Measurements from ENCODE around the gene CRYBG1. TPM values are rescaled to one million over a fixed set of nuclear protein-coding genes. Genes with fewer than 3 reads are reported as not detected.
"Not testable (repeated sequence)": the region's sequence is repeated elsewhere in the genome, so short reads cannot be mapped to it uniquely, and the experiment has no call there.

Gene CRYBG1
- total and polyA plus RNA-seq, 8 donors = 2.3 to 9.2 (median 4.3) TPM

DNA sequence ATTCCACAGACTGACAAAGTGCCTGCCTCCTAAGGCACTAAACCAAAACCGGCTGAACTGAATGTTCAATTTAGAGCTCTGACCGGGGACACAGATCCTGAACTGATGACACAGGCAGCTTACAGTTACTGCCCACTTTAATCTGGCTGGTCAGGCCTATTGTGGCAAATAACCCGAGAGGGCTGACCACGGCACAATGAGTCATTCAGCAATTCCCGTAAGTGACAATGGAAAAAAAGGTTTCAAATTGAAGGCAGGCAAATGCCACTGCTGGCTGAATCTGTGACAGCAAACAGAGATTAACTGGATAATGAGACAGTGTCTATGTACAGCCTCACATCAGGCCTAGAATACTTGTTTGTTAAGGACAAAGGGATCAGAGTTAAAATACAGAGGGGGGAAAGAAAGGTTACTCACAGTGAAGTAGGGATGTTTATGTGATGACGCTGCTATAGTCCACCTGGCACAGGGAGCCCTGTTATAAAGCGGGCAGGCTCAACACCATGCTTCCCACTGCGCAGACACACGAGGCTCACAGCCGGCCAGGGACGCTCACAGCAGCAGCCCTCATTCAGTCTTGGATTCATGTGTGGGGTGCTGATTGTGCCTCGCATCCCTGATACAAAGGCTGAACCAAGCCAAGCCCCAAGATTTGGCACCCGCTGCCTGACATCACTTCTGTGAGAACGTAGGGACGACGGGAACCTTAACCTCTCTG is 214.4 kb downstream of the CRYBG1 start:
- DNase-seq = no peak
- no peak for FAIRE-seq
- intact Hi-C loops (cut with DNase I) = no loop called here
- no peaks in the 10 kb centered on the region for H3K27me3 ChIP-seq
- no peak overlapping the region for H3K27ac ChIP-seq
- no peaks in the 10 kb centered on the region for H3K9me3 ChIP-seq
- peak in 3 of 4 donors; percentile 37 to 84 (median 39) for ATAC-seq
- TF ChIP-seq, protein P1, sequence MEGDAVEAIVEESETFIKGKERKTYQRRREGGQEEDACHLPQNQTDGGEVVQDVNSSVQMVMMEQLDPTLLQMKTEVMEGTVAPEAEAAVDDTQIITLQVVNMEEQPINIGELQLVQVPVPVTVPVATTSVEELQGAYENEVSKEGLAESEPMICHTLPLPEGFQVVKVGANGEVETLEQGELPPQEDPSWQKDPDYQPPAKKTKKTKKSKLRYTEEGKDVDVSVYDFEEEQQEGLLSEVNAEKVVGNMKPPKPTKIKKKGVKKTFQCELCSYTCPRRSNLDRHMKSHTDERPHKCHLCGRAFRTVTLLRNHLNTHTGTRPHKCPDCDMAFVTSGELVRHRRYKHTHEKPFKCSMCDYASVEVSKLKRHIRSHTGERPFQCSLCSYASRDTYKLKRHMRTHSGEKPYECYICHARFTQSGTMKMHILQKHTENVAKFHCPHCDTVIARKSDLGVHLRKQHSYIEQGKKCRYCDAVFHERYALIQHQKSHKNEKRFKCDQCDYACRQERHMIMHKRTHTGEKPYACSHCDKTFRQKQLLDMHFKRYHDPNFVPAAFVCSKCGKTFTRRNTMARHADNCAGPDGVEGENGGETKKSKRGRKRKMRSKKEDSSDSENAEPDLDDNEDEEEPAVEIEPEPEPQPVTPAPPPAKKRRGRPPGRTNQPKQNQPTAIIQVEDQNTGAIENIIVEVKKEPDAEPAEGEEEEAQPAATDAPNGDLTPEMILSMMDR (IDR thresholded peaks at IDR 0.05) = no peak
- H3K4me1 ChIP-seq = no peaks in the 10 kb centered on the region
- WGBS, 2 donors = 88 to 93% methylated on average over 16 of the region's 16 CpGs
- H3K36me3 ChIP-seq = no peaks in the 10 kb centered on the region
- no peak overlapping the region for H3K4me3 ChIP-seq

- Histone ChIP-seq H3K27ac (no peak overlapping the region), H3K4me1 (no peaks in the 10 kb centered on the region), H3K9me3 (no peaks in the 10 kb centered on the region), H3K4me3 (no peak overlapping the region), H3K27me3 (no peaks in the 10 kb centered on the region), H3K36me3 (no peaks in the 10 kb centered on the region)
- no peak for ATAC-seq
- intact Hi-C loops (cut with DNase I) = no loop called here
- no peak for DNase-seq
- TF ChIP-seq, protein P1 (IDR thresholded peaks at IDR 0.05) = no peak
- FAIRE-seq = no peak
- 93 to 100% methylated on average over 2 of the region's 2 CpGs for WGBS, 2 donors
These were observed 218.8 kb downstream of the CRYBG1 start for GRCh38 chr6:106579281-106579680.

GRCh38 chr6:106581468-106581867 is 221.0 kb downstream of the CRYBG1 start:
- Histone ChIP-seq H3K4me1 (no peaks in the 10 kb centered on the region), H3K27me3 (no peaks in the 10 kb centered on the region), H3K27ac (no peak overlapping the region), H3K36me3 (no peaks in the 10 kb centered on the region), H3K9me3 (no peaks in the 10 kb centered on the region), H3K4me3 (no peak overlapping the region)
- DNase-seq (no peak), ATAC-seq (no peak), FAIRE-seq (no peak)
- WGBS, 2 donors = 68 to 72% methylated on average over 1 of the region's 1 CpG
- intact Hi-C loops (cut with DNase I) = no loop called here
- TF ChIP-seq, protein P1 (IDR thresholded peaks at IDR 0.05) = no peak

GRCh38 chr6:106586815-106587415 is 226.4 kb downstream of the CRYBG1 start:
- Histone ChIP-seq H3K4me3 (no peak overlapping the region), H3K4me1 (no peaks in the 10 kb centered on the region), H3K27me3 (no peaks in the 10 kb centered on the region), H3K27ac (no peak overlapping the region), H3K9me3 (no peaks in the 10 kb centered on the region), H3K36me3 (no peaks in the 10 kb centered on the region)
- no peak for ATAC-seq
- no peak for DNase-seq
- intact Hi-C loops (cut with DNase I) = no loop called here
- FAIRE-seq = no peak
- TF ChIP-seq, protein P1 (IDR thresholded peaks at IDR 0.05) = no peak
- WGBS, 2 donors = 80 to 94% methylated on average over 4 of the region's 4 CpGs

GRCh38 chr6:106588937-106589336 is 228.4 kb downstream of the CRYBG1 start:
- intact Hi-C loops (cut with DNase I); H3K4me1 ChIP-seq; ATAC-seq; H3K27ac ChIP-seq; H3K27me3 ChIP-seq; H3K9me3 ChIP-seq; DNase-seq; FAIRE-seq; H3K4me3 ChIP-seq; H3K36me3 ChIP-seq: not testable (repeated sequence)
- 79 to 85% methylated on average over 4 of the region's 5 CpGs for WGBS, 2 donors

Data from pancreas (tissue), 10 donors.